ENCODE results near the gene C6orf52. TPM values are rescaled to one million over a fixed set of nuclear protein-coding genes. Genes with fewer than 3 reads are reported as not detected.

C6orf52 gene
- total RNA-seq, 1 experiment from 2014 or later: 3.9 TPM

DNA sequence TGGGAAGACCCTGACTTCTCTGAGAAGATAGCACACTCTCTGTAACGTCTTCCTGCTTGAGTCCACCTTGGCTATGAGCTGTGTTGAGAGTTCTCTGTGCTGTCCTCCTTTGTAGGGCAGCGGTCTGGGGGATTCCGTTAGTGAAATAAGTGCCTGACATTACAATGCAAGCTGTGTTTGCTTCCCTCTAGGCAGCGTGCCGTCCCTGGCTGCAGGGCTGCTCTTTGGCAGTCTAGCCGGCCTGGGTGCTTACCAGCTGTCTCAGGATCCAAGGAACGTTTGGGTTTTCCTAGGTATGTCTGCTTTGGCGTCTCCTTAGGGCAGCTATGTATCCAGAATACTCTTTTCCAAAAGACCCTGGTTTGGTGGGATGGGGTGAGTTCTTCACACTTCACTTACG is 31.3 kb upstream of the C6orf52 start:
- H3K9me3 ChIP-seq (ENCODE audit: control insufficient read depth in 1 of 2, insufficient read depth in 1 of 2, low read depth in 1 of 2, low read length in 2 of 2): no peaks in the 10 kb centered on the region
- CTCF ChIA-PET: no interaction called here
- peaks cover 12% of the 10 kb centered on the region for H3K79me2 ChIP-seq (ENCODE audit: insufficient read depth, low read length)
- no peaks in the 10 kb centered on the region for H4K20me1 ChIP-seq (ENCODE audit: insufficient read depth)
- H3K4me2 ChIP-seq (ENCODE audit: low read length): no peak overlapping the region
- RAD21 ChIA-PET (ENCODE audit: low non-redundant PET in 1 of 2, low total read pairs in 2 of 2, uncharacterized antibody in 2 of 2, unreplicated experiment in 2 of 2): no interaction called here
- ATAC-seq: no peak
- H3K9ac ChIP-seq (ENCODE audit: low read length): no peak overlapping the region
- no peaks in the 10 kb centered on the region for H3K27me3 ChIP-seq (ENCODE audit: insufficient read depth, low read length)
- H3K36me3 ChIP-seq (ENCODE audit: control insufficient read depth in 1 of 2, insufficient read depth in 2 of 2, low read length in 2 of 2): peaks cover 6 to 9% of the 10 kb centered on the region in 2 experiments; a peak in 2 of 4 replicates
- H3K9me2 ChIP-seq (ENCODE audit: insufficient read depth): no peaks in the 10 kb centered on the region
- H2AFZ ChIP-seq (ENCODE audit: low read depth, low read length, poor library complexity, severe bottlenecking): no peak overlapping the region
- no TSS peak for BruUV-seq (replicated peaks)
- POLR2A ChIA-PET: no interaction called here
- no peak overlapping the region for H3K27ac ChIP-seq (ENCODE audit: low read depth, low read length)
- TF ChIP-seq EGR1 (IDR thresholded peaks at IDR 0.05; ENCODE audit: low read depth): no peak
- TF ChIP-seq POLR2AphosphoS5 (IDR thresholded peaks at IDR 0.05; ENCODE audit: low read depth, low read length): no peak
- no peak for TF ChIP-seq YY1 (IDR thresholded peaks at IDR 0.05; ENCODE audit: extremely low read depth, insufficient replicate concordance, low read depth, low read length)
- TF ChIP-seq ZNF274 (IDR thresholded peaks at IDR 0.05; ENCODE audit: low read depth, low read length): no peak
- TF ChIP-seq CTCF (IDR thresholded peaks at IDR 0.05 in 2 of 3, conservative IDR thresholded peaks at IDR 0.05 in 1 of 3; ENCODE audit: borderline replicate concordance in 1 of 3, insufficient read depth in 1 of 3, low read depth in 2 of 3, low read length in 2 of 3): no peak
- no peak for TF ChIP-seq RAD21 (IDR thresholded peaks at IDR 0.05; ENCODE audit: low read depth)
- no peak for TF ChIP-seq EZH2phosphoT487 (IDR thresholded peaks at IDR 0.05; ENCODE audit: borderline replicate concordance)
- no peak for TF ChIP-seq POLR2A (IDR thresholded peaks at IDR 0.05; ENCODE audit: borderline replicate concordance, extremely low read depth, insufficient read depth, insufficient read length)
- TF ChIP-seq SRF (IDR thresholded peaks at IDR 0.05; ENCODE audit: low read depth): no peak
- no peak for TF ChIP-seq CEBPB (IDR thresholded peaks at IDR 0.05; ENCODE audit: low read depth)
- no peak for TF ChIP-seq ZFX (IDR thresholded peaks at IDR 0.05)
- no peak for TF ChIP-seq SP1 (IDR thresholded peaks at IDR 0.05; ENCODE audit: low read depth)
- no peak for TF ChIP-seq EZH2 (IDR thresholded peaks at IDR 0.05)
- no peak for DNase-seq (ENCODE audit: low read depth, low spot score)
- H3K4me3 ChIP-seq (replicated peaks in 1 of 2; ENCODE audit: low read depth in 1 of 2, low read length in 2 of 2): no peak overlapping the region
- H3K4me1 ChIP-seq (ENCODE audit: control insufficient read depth in 1 of 2, insufficient read depth in 2 of 2, low read length in 2 of 2): peaks cover 12 to 21% of the 10 kb centered on the region in 2 experiments; a peak in 3 of 4 replicates
- intact Hi-C loops (cut with micrococcal nuclease): no loop called here

Data from HCT116 (cell line).